ENCODE data around the gene HNRNPA2B1. TPM values are rescaled to one million over a fixed set of nuclear protein-coding genes. Genes with fewer than 3 reads are reported as not detected.

Gene HNRNPA2B1
- total RNA-seq, 1 donor from 2014 or later = 257 TPM

- DNase-seq = no peak
These were observed 55.3 kb downstream of the HNRNPA2B1 start for GRCh38 chr7:26145238-26145637.

GRCh38 chr7:26144184-26145080 is 56.1 kb downstream of the HNRNPA2B1 start:
- no peak for DNase-seq

GRCh38 chr7:26143298-26144048 is 57.1 kb downstream of the HNRNPA2B1 start:
- DNase-seq = no peak

GRCh38 chr7:26141077-26141476 is 59.5 kb downstream of the HNRNPA2B1 start:
- DNase-seq = no peak

- DNase-seq = no peak
These were observed 60.2 kb downstream of the HNRNPA2B1 start for GRCh38 chr7:26140380-26140779.

Other genes with a start within 250 kb of the HNRNPA2B1 start
- 1.1 TPM for gene NFE2L3, start 48.5 kb downstream of the HNRNPA2B1 start, total RNA-seq
- gene CBX3, start 999 bp upstream of the HNRNPA2B1 start, total RNA-seq = 114 TPM
- 3.4 TPM for gene SNX10, start 91.1 kb upstream of the HNRNPA2B1 start, total RNA-seq